ENCODE measurements around the gene NFKBIZ.

NFKBIZ gene

DNA sequence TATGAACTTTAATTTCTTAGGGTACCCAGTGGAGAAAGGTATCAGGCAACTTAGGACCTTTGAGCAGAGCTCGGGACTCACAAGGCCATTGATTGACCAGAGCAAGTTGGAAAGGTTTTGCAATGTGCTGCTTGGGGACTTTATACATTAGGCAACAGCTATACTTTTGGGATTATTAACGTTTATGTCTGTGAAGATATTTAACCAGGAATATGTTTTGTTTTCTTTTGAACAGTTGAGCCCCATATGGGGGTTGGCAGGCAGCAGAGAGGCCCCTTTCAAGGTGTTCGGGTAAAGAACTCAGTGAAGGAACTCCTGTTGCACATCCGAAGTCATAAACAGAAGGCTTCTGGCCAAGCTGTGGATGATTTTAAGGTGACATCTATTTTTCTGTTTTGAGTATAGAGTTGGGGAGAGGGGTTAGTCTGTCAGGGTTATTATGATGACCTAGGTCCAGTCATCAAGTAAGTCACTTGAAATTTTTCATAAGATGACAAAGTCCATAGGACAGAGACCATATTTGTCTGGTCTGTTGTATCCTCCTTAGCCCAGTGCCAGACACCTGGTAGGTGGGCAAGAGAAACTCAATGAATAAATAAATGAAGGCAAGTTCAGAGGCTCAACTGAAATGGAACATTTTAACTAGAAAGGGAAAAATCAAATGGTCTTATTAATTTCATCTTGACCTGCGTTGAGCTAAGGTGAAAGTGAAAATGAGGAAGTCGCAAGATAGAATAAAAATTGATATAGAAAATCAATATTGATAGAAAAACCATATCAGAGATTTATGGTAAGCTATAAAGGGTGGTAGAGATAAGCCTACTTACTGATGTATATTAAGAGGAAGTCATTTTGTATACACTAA, 2.8 kb downstream of the NFKBIZ start:
- Histone ChIP-seq H3K36me3 (ENCODE audit: insufficient read depth, low read length) (peaks cover 54% of the 10 kb centered on the region), H3K9ac (ENCODE audit: low read depth, low read length) (no peak overlapping the region), H3K9me3 (ENCODE audit: insufficient read depth, low read depth, low read length) (no peaks in the 10 kb centered on the region), H3K27me3 (ENCODE audit: insufficient read depth, low read length) (no peaks in the 10 kb centered on the region), H3K27ac (ENCODE audit: low read depth, low read length) (no peak overlapping the region), H3K4me3 (ENCODE audit: low read length) (peak overlapping the region; percentile 66), H3K4me1 (ENCODE audit: insufficient read depth, low read length) (peaks cover 21% of the 10 kb centered on the region)
- 93% methylated on average over 6 of the region's 6 CpGs for WGBS

DNA sequence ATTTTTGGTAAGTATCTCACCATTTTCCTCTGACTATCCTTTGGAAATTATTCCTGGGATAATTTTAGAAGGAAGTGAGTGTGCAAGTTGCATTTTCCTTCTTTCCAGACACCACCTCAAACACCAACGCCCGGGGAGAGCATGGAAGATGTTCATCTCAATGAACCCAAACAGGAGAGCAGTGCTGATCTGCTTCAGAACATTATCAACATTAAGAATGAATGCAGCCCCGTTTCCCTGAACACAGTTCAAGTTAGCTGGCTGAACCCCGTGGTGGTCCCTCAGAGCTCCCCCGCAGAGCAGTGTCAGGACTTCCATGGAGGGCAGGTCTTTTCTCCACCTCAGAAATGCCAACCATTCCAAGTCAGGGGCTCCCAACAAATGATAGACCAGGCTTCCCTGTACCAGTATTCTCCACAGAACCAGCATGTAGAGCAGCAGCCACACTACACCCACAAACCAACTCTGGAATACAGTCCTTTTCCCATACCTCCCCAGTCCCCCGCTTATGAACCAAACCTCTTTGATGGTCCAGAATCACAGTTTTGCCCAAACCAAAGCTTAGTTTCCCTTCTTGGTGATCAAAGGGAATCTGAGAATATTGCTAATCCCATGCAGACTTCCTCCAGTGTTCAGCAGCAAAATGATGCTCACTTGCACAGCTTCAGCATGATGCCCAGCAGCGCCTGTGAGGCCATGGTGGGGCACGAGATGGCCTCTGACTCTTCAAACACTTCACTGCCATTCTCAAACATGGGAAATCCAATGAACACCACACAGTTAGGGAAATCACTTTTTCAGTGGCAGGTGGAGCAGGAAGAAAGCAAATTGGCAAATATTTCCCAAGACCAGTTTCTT, 3.9 kb downstream of the NFKBIZ start:
- Histone ChIP-seq H3K27ac (ENCODE audit: low read depth, low read length) (no peak overlapping the region), H3K27me3 (ENCODE audit: insufficient read depth, low read length) (no peaks in the 10 kb centered on the region), H3K9me3 (ENCODE audit: insufficient read depth, low read depth, low read length) (no peaks in the 10 kb centered on the region), H3K4me3 (ENCODE audit: low read length) (no peak overlapping the region), H3K9ac (ENCODE audit: low read depth, low read length) (no peak overlapping the region), H3K36me3 (ENCODE audit: insufficient read depth, low read length) (peaks cover 65% of the 10 kb centered on the region), H3K4me1 (ENCODE audit: insufficient read depth, low read length) (peaks cover 14% of the 10 kb centered on the region)
- 96% methylated on average over 8 of the region's 8 CpGs for WGBS

DNA sequence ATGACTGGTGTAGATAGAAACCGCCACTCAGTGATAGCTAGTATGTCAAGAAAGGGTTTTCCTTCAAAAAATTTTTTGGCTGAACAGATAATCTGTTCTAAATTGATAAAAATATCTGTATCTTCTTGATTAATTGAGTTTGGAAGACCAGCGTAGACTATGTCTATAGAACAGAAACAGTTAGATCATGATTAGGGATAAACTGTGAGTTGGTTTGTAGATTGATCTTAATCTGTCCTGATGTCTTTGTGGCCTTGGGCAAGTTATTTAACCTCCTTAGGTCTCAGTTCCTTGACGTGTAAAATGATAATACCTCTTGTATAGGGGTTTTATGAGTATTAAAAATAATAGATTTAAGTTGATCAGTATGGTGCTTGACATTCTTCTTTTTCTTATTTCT, 4.7 kb downstream of the NFKBIZ start:
- 94% methylated on average over 3 of the region's 3 CpGs for WGBS
- H3K9ac ChIP-seq (ENCODE audit: low read depth, low read length), result no peak overlapping the region
- H3K27ac ChIP-seq (ENCODE audit: low read depth, low read length), result no peak overlapping the region
- no peaks in the 10 kb centered on the region for H3K9me3 ChIP-seq (ENCODE audit: insufficient read depth, low read depth, low read length)
- peaks cover 73% of the 10 kb centered on the region for H3K36me3 ChIP-seq (ENCODE audit: insufficient read depth, low read length)
- H3K27me3 ChIP-seq (ENCODE audit: insufficient read depth, low read length), result no peaks in the 10 kb centered on the region
- no peak overlapping the region for H3K4me3 ChIP-seq (ENCODE audit: low read length)
- H3K4me1 ChIP-seq (ENCODE audit: insufficient read depth, low read length), result peaks cover 8% of the 10 kb centered on the region; the same call in 1 of the 2 replicates

DNA sequence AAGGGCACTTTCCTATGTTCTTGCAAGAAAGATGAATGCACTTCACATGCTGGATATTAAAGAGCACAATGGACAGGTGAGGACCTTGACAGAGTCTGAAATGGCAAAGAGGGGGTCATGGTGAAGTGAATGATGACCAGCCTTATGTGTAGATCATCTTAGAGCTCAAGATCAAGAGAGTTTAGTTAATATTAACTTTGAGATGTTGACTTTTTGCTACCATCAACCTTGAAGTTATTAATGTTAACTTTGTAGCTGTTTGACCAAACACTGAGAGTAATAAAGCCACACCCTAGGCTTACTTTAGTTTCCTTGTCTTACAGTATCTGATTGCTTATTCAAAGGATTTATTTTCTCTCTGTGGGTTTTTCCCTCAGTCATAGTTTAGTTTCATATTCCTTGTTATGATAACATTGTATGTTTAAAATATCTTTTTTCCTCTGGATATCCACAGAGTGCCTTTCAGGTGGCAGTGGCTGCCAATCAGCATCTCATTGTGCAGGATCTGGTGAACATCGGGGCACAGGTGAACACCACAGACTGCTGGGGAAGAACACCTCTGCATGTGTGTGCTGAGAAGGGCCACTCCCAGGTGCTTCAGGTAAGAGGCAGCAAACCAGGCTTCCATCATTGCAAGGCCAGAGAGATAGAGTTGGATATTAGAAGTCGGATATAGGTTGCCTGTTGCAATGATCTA, 5.4 kb downstream of the NFKBIZ start:
- 92% methylated on average over 2 of the region's 2 CpGs for WGBS
- no peaks in the 10 kb centered on the region for H3K9me3 ChIP-seq (ENCODE audit: insufficient read depth, low read depth, low read length)
- no peaks in the 10 kb centered on the region for H3K27me3 ChIP-seq (ENCODE audit: insufficient read depth, low read length)
- H3K27ac ChIP-seq (ENCODE audit: low read depth, low read length), result no peak overlapping the region
- no peak overlapping the region for H3K9ac ChIP-seq (ENCODE audit: low read depth, low read length)
- H3K4me1 ChIP-seq (ENCODE audit: insufficient read depth, low read length), result peaks cover 8% of the 10 kb centered on the region; the same call in 1 of the 2 replicates
- peaks cover 81% of the 10 kb centered on the region for H3K36me3 ChIP-seq (ENCODE audit: insufficient read depth, low read length)
- H3K4me3 ChIP-seq (ENCODE audit: low read length), result no peak overlapping the region

DNA sequence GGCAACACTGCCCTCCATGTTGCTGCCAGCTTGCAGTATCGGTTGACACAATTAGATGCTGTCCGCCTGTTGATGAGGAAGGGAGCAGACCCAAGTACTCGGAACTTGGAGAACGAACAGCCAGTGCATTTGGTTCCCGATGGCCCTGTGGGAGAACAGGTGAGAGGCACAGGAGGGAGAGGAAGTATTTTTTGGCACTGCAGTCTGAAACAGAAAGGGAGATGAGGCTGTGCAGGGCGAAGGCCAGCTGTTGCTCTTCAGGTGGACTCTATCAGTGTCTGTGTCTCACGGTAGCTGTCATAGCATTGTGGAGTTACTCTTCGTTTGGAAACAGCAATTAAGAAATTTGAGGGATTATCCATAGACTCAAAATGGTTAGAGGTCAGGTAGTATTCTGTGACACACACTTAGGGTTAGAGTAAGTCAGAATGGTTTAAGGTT, 8.0 kb downstream of the NFKBIZ start:
- 95% methylated on average over 8 of the region's 8 CpGs for WGBS
- no peak overlapping the region for H3K4me3 ChIP-seq (ENCODE audit: low read length)
- no peaks in the 10 kb centered on the region for H3K4me1 ChIP-seq (ENCODE audit: insufficient read depth, low read length)
- no peak overlapping the region for H3K9ac ChIP-seq (ENCODE audit: low read depth, low read length)
- no peaks in the 10 kb centered on the region for H3K9me3 ChIP-seq (ENCODE audit: insufficient read depth, low read depth, low read length)
- H3K27me3 ChIP-seq (ENCODE audit: insufficient read depth, low read length), result no peaks in the 10 kb centered on the region
- H3K27ac ChIP-seq (ENCODE audit: low read depth, low read length), result no peak overlapping the region
- H3K36me3 ChIP-seq (ENCODE audit: insufficient read depth, low read length), result peaks cover 94% of the 10 kb centered on the region

DNA sequence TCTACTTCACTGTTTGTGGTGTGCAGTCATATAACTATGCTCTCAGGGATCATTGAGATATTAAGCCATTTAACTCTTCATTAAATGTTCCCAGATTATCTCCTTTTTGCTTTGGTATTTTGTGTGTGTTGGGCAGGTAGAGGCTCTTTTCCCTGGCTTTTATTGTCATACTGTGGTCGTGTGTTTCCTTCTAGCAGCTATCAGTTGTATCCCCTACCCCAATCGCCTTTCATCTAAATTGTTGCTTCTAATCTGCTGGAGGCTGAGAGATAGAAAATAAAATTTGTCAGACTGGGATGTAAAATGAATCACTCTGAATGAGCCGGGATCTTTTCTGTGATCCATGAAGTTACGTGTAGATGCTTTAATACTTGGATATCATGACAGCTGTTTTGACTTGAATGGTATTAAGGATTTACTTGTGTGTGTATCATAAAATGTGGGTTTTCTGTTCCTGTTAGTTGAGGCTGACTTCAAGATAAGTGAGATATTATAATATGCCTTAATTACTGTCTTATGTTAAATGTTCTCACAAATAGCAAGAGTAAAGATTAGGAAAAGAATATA, 9.2 kb downstream of the NFKBIZ start:
- Histone ChIP-seq H3K27me3 (ENCODE audit: insufficient read depth, low read length) (no peaks in the 10 kb centered on the region), H3K9ac (ENCODE audit: low read depth, low read length) (no peak overlapping the region), H3K9me3 (ENCODE audit: insufficient read depth, low read depth, low read length) (no peaks in the 10 kb centered on the region), H3K4me1 (ENCODE audit: insufficient read depth, low read length) (no peaks in the 10 kb centered on the region), H3K36me3 (ENCODE audit: insufficient read depth, low read length) (peaks cover 81% of the 10 kb centered on the region), H3K27ac (ENCODE audit: low read depth, low read length) (no peak overlapping the region), H3K4me3 (ENCODE audit: low read length) (no peak overlapping the region)
- WGBS, result 95% methylated on average over 3 of the region's 4 CpGs

DNA sequence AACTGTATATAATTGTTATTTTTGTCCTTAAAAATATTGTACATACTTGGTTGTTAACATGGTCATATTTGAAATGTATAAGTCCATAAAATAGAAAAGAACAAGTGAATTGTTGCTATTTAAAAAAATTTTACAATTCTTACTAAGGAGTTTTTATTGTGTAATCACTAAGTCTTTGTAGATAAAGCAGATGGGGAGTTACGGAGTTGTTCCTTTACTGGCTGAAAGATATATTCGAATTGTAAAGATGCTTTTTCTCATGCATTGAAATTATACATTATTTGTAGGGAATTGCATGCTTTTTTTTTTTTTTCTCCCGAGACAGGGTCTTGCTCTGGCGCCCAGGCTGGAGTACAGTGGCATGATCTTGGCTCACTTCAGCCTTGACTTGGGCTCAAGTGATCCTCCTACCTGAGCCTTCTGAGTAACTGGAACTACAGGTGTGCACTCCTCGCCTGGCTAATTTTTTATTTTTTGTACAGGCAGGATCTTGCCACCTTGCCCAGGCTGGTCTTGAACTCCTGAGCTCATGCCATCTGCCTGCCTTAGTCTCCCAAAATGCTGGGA, 10.7 kb downstream of the NFKBIZ start:
- Histone ChIP-seq H3K27me3 (ENCODE audit: insufficient read depth, low read length) (no peaks in the 10 kb centered on the region), H3K9ac (ENCODE audit: low read depth, low read length) (no peak overlapping the region), H3K36me3 (ENCODE audit: insufficient read depth, low read length) (peaks cover 67% of the 10 kb centered on the region), H3K9me3 (ENCODE audit: insufficient read depth, low read depth, low read length) (no peaks in the 10 kb centered on the region), H3K27ac (ENCODE audit: low read depth, low read length) (no peak overlapping the region), H3K4me1 (ENCODE audit: insufficient read depth, low read length) (no peaks in the 10 kb centered on the region), H3K4me3 (ENCODE audit: low read length) (no peak overlapping the region)
- 95% methylated on average over 5 of the region's 5 CpGs for WGBS

DNA sequence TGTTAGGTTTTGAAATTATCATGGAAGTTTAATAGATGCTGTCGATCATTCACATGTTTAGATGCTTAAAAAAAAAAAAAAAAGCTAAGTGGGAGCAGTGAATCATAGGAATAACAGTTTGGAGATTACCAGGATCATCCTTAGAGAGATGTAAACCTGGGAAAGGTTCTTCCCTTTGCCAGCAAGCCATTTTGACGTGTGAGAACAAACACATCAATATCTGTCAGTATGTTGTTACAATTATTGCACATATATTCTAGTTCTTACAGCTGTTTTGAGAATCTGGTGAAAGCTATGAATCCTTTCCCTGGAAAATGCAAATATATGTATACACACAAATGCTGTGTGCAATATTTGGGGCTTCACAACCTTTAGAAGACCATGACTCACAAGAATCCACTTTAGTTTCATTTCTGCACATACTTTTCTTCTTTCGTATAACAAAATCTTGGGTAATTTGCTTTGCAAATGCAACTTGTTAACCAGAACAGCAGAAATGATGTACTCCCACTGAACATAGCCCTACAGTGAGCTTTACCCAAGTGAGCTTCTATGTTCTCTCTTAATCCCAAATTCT, 12.0 kb downstream of the NFKBIZ start:
- 97% methylated on average over 2 of the region's 3 CpGs for WGBS
- no peaks in the 10 kb centered on the region for H3K4me1 ChIP-seq (ENCODE audit: insufficient read depth, low read length)
- H3K9ac ChIP-seq (ENCODE audit: low read depth, low read length), result no peak overlapping the region
- H3K27ac ChIP-seq (ENCODE audit: low read depth, low read length), result no peak overlapping the region
- H3K4me3 ChIP-seq (ENCODE audit: low read length), result no peak overlapping the region
- peaks cover 55% of the 10 kb centered on the region for H3K36me3 ChIP-seq (ENCODE audit: insufficient read depth, low read length)
- no peaks in the 10 kb centered on the region for H3K9me3 ChIP-seq (ENCODE audit: insufficient read depth, low read depth, low read length)
- H3K27me3 ChIP-seq (ENCODE audit: insufficient read depth, low read length), result no peaks in the 10 kb centered on the region

DNA sequence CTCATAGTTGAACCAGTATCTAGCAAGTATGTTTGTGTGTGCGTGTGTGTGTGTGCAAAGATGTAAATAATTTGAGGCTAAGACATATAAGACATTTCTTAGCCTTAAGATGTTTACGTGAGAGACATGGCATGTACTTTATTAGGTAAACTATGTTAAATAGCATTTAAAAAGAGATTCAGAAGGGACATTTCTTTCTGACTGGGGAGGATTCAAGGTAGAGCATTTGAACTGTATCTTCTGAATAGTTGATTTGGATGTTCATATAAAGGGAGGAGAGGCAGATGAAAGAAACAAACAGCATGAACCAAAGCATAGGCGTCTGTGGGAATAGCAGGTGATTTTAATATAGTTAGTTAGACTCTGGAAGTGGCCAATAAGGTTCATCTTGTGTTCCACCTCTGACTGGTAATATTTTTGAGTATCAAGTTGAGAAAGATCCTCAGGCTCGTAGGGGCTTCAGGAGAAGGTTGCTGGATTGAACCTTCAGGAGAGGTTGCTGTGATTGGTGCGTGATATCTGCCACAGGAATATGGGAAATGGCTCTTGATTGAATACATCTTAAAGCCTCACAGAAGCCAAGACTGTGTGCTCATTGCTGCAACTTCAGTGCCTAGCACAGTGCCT, 12.6 kb downstream of the NFKBIZ start:
- H3K4me1 ChIP-seq (ENCODE audit: insufficient read depth, low read length), result no peaks in the 10 kb centered on the region
- H3K36me3 ChIP-seq (ENCODE audit: insufficient read depth, low read length), result peaks cover 49% of the 10 kb centered on the region
- no peak overlapping the region for H3K4me3 ChIP-seq (ENCODE audit: low read length)
- 74% methylated on average over 5 of the region's 5 CpGs for WGBS
- H3K9me3 ChIP-seq (ENCODE audit: insufficient read depth, low read depth, low read length), result no peaks in the 10 kb centered on the region
- no peak overlapping the region for H3K9ac ChIP-seq (ENCODE audit: low read depth, low read length)
- no peak overlapping the region for H3K27ac ChIP-seq (ENCODE audit: low read depth, low read length)
- no peaks in the 10 kb centered on the region for H3K27me3 ChIP-seq (ENCODE audit: insufficient read depth, low read length)

Measured in HUES64 (cell line).